Measurements from ENCODE around the gene PSMG4.

DNA sequence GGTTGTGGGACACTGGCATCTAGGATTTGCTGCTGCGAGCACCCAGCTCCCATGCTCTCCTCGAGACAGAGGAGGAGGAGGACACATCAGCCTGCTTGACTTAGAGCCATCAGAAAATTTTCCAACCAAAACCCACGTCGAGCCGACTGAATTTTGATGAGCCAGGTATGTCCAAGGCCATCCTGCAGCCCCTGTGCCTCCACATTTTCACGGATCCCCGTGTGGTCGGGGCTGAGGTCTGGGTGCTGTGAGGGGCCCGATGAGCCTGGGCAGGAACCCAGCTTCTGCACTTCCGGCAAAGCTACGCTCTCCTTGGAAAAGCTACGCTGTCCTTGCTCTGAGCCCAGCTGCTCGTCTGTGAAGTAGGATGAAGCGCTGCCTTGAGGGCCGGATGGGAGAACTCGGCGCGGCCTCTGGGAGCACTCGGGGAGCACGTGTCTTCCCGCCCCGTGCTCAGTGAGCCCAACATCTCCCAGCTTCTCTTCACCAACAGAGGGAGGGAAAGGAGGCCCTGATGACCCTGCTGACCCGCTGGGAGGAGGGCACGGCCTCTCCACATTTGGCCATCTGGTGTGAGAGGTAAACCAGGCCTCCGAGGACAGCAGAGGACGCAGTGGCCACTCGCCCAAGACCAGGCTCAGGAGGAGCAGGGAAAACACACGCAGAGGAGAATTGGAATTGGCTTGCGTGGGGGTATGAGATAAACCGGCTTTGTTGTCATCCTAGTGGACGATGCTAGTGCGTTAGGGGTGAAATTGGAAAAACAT, 33.9 kb downstream of the PSMG4 start:
- TF ChIP-seq, protein P1, sequence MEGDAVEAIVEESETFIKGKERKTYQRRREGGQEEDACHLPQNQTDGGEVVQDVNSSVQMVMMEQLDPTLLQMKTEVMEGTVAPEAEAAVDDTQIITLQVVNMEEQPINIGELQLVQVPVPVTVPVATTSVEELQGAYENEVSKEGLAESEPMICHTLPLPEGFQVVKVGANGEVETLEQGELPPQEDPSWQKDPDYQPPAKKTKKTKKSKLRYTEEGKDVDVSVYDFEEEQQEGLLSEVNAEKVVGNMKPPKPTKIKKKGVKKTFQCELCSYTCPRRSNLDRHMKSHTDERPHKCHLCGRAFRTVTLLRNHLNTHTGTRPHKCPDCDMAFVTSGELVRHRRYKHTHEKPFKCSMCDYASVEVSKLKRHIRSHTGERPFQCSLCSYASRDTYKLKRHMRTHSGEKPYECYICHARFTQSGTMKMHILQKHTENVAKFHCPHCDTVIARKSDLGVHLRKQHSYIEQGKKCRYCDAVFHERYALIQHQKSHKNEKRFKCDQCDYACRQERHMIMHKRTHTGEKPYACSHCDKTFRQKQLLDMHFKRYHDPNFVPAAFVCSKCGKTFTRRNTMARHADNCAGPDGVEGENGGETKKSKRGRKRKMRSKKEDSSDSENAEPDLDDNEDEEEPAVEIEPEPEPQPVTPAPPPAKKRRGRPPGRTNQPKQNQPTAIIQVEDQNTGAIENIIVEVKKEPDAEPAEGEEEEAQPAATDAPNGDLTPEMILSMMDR (IDR thresholded peaks at IDR 0.05; ENCODE audit: low read depth, low read length) = no peak
- TF ChIP-seq POLR2A (IDR thresholded peaks at IDR 0.05; ENCODE audit: extremely low read depth, insufficient read length) = no peak
- TF ChIP-seq MYC (IDR thresholded peaks at IDR 0.05; ENCODE audit: low read depth, low read length) = no peak

Data from NB4 (cell line).